Renal pelvis (tissue), 4 donors: ENCODE measurements around the gene WDR7. TPM values are rescaled to one million over a fixed set of nuclear protein-coding genes. Genes with fewer than 3 reads are reported as not detected.
A peak's percentile ranks its signal among the peaks of the same experiment; 100 is the strongest.

ENCODE experiments used
- DNase-seq: peaks from one replicate; pipeline ENCODE4 v3.0.0-alpha.2; 2013
- polyA plus RNA-seq, 3 donors: library from polyadenylated mRNA; unstranded; fragments of 120-200 nt; gene quantifications; one replicate each; pipeline ENCODE4 v1.2.1, GENCODE V29; 2013; ENCODE audit not compliant: insufficient read length in 3 of 3

Gene WDR7
- polyA plus RNA-seq, 3 donors, result 10.2 to 11.7 (median 10.5) TPM

- DNase-seq, result no peak
These were observed 237.8 kb downstream of the WDR7 start for GRCh38 chr18:56888978-56889377.

GRCh38 chr18:56889621-56890020 is 238.5 kb downstream of the WDR7 start:
- no peak for DNase-seq

DNA sequence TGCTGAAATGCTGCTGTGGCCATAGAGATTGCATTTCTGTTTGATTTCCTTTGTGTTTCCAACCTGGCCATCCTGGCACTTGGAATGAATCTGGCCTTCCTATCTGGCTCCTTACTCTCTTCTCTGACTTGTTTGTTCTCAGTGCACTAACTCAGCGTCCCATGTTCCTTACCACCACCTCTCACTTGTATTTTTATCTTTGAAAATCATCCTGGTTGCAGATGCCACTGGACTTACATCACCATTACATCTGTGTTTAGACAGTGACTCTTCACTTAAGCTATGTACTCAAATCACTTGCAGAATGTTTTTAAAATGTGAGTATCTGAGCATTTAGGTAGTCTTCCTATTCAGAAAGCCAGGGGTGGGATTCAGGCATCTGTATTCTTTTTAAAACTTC is 239.5 kb downstream of the WDR7 start:
- no peak for DNase-seq

DNA sequence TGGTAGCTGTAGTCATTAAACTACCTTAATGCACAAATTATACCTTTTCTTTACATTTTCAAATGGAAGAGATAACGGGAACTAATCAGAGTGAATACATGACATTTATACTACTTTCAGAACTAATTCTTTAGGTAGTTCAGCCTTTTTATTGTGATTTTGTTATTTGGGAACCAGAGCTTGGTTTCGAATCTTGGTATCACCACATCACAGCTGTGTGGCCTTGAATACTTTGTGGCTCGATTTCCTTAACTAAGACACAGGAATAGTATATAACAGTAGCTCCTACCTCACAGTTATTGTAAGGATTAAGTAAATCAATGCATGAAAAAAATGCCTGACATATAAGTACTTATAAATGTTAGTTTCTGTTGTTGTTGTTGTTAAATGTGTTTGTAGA is 240.0 kb downstream of the WDR7 start:
- DNase-seq, result no peak

GRCh38 chr18:56891870-56892269 is 240.7 kb downstream of the WDR7 start:
- no peak for DNase-seq

GRCh38 chr18:56897122-56897521 is 246.0 kb downstream of the WDR7 start:
- DNase-seq, result no peak

- no peak for DNase-seq
These were observed 248.5 kb downstream of the WDR7 start for GRCh38 chr18:56899660-56900059.

DNA sequence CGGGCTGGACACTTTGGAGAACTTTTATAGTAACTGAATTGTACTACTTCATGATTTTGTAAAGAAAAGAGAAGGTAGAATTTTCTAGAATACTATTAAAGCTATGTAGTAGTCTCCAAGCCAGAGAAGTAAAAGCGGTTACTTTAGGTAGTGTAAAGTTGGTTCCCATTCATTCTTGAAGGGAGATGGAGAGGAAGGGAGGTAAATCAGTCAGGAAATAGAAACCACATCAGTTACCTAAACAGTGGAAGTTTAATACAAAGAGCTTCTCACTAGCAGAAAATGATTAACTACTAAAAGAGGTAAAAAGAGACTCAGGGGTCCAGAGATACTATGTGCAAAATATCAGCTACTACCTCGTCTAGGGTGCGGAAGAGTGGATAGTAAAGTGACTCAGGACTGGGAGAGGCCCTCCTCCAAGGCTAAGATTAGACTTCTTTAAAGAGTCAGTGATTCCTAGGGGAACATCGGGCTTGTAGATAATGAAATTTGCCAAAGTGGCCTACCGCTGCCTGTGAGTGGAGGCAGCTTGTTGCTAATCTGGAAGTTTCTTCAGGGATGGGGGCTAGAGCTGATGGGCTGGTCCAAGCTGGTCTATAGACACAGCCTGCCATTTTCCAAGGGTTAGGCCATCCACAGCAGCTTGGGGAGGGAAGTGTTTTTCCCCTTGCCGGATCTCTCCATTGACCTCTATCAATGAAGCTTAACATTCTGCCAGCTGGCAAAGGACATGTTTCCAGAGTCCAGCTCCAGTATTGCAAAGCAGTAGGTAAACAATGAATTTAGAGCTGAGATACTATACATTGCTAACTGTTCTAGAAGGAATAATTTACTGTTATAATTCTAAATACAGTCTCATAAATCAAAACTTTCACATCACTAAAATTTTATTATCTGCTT is 249.3 kb downstream of the WDR7 start:
- no peak for DNase-seq

DNA sequence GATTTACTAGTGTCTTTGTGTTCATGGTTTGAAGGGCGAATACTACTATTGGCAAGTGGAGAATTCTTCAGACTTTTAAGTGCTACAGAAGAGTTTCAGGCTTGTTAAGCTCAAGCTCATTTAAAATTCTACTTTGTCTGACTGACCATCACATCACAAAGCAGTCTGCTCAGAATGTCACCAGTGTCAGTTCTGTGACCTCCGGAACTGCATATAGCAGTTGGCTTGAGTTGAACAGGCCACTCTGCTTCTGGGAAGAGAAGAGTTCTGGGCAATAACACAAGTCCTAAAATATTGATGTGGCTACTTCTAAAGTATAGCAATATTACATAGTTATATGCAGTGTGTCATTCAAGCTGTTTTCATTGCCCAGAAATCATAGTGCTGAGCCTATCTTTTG is 250.8 kb downstream of the WDR7 start:
- DNase-seq, result no peak

DNA sequence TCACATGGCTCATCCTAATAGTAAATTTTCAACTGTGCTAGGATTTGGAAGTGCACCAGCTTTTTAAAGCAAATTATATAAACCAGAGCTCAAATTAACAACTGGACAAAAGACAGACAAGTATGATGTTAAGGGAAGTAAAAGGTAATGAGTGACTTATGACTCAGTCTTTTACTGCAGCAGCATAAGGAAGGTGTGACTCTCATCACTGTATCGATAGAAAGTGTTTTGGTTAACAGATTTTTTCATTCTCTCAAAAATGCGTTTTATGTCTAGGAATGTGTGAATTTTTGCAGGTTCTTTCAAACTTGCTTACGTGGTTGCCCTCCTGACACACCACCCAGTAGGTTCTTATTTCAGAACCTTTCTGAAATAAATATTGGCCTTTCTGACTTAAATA is 251.5 kb downstream of the WDR7 start:
- no peak for DNase-seq

DNA sequence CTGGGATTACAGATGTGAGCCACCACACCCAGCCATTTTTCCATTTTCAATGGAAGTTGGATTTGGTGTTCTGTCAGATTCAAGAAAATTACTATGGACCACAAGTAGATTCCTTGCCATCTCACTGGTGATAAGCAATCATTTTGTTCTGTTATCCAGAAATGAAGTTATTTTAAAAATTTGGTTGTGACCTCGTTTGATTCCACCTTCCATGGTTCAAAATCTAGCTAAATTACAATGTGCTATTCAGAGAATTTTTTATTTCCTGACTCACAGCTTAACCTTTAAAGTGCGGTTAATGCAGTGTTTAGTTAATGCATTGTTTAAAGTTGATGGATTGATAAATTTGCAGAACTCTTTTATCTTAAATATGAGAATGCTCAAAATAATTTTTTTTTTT is 252.5 kb downstream of the WDR7 start:
- DNase-seq, result no peak

DNA sequence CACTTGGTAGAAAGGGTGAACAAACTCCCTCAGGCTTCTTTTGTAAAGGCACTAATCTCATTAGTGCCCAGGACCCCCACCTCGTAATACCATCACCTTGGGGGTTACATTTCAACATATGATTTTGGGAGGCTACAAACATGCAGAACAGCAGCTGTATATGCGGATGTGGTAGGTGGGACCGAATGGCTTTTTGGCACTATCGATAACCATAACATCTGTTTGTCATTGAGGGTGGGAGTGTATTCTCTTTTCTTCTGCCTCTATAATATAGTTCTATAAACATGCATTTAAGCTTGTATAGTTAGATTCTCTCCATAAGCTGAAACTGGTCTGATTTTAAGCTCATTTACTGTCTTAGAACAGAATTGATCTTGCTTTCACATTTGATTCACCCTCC is 256.6 kb downstream of the WDR7 start:
- no peak for DNase-seq

DNA sequence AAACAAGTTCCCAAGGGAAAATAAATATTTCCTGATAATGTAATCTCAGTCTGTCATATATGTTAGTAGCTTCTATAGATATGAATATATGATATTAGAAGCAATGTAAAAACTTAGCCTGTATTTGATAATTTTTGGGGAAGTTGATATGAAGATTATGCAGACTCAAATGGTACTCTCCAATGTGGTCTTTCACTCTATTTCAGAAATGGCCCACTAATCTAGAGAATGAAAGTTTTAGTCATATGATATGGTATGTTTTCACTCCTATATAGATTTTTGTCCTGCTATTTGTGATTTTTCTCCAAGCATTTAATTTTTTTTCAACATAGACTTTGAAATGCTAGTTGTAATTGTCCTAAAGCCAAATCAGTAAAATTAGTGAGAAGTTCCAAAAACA is 259.1 kb downstream of the WDR7 start:
- DNase-seq, result no peak

DNA sequence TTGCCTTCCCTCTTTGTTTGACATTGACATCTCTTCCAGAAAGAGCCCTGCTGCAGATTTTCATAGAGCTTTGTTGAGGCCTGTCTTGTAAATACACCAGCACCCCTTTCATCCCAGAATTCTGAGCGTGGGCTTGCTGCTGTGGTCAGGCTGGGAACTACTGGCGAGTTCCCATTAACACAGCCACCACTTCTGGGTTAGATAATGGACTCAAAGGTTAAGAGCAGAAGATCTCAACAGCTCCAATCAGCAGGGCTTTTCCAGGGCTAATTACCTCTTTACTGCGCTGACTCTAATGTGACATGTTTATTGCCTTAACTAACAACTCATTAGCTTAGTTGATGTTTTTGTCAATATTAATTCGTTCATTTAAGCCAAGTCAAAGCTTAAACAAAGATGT is 259.8 kb downstream of the WDR7 start:
- DNase-seq, result no peak

GRCh38 chr18:56913941-56914340 is 262.8 kb downstream of the WDR7 start:
- no peak for DNase-seq

DNA sequence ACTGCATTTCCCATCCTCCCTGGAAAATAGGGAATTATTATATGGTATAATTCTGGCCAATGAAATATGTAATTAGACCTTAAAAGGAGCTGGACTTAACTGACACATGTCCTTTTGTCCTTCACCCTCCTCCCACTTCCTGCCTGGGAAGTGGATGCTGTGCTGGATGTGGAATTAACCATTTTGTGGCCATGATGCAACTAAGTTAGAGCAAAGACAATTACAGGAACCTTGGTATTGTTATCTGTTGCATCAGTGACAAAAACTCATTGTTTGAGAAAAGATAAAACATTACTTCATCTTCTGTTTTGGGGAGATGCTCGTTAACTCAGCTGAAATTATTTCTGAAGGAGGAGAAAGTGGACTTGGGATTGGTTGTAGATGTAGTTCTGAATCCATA is 268.0 kb downstream of the WDR7 start:
- no peak for DNase-seq

- DNase-seq, result peak; percentile 7
These were observed 270.8 kb downstream of the WDR7 start for GRCh38 chr18:56921896-56922480.

DNA sequence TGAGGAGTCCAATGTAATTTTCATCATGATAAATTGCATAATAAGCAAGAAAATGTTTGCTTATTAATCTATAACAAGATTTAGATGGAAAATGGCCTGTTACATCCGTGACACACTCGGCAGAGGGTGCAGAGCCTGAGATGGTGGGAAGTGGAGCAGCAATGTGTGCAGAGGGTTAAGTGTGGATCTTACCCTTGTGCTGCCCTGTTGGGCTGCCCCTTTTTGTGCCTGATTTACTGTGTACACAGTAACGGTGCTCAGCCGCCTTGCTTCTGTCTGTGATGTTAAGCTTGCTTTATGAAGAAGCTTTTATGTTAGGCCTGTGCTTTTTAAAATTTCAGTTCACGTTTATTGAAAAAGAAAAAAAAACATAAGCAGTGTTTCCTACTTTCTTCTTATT is 275.6 kb downstream of the WDR7 start:
- no peak for DNase-seq

GRCh38 chr18:56927786-56928185 is 276.6 kb downstream of the WDR7 start:
- no peak for DNase-seq

DNA sequence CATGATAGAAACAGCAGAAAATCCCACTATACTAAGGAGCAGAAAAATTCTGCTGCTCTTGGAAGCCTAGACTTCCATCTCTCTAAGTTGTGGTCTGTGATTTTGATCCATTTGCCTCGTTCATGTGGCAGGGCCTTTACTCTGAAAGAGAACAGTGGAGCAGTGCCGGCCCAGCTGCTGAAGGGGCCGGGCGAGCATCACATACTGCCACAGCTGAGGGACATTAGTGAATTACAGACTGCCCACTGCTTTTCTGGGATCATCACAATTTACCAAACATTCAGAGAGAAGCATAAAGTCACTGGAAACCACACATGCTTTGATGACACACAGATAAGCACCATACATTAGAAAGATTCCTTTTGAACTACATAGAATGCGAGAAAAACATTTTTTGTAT is 278.7 kb downstream of the WDR7 start:
- DNase-seq, result no peak

GRCh38 chr18:56933472-56933871 is 282.3 kb downstream of the WDR7 start:
- no peak for DNase-seq

DNA sequence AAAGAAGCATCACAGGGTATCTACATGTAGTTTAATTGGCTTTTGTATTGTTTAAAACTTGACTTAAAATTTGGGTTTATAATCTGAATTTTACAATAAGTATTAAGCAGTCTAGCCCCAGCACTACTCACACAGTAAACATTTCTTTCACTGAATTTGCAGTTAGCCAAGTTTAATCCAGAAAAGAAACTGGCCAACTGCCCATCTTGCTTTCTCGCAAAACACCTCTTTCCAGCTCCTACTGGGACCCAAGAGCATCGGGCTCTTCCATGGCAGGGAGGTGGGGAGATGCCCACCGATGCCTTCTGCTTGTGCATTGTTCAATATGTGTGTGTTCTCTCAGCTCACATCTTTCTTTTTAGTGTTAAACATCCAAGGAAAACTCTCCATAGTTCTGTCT is 283.0 kb downstream of the WDR7 start:
- no peak for DNase-seq

GRCh38 chr18:56934906-56935305 is 283.7 kb downstream of the WDR7 start:
- DNase-seq, result no peak
